ENCODE results near the gene ANKRD23. TPM values are rescaled to one million over a fixed set of nuclear protein-coding genes. Genes with fewer than 3 reads are reported as not detected.

ANKRD23 gene
- total RNA-seq, 1 experiment from 2014 or later, result 7.5 TPM

DNA sequence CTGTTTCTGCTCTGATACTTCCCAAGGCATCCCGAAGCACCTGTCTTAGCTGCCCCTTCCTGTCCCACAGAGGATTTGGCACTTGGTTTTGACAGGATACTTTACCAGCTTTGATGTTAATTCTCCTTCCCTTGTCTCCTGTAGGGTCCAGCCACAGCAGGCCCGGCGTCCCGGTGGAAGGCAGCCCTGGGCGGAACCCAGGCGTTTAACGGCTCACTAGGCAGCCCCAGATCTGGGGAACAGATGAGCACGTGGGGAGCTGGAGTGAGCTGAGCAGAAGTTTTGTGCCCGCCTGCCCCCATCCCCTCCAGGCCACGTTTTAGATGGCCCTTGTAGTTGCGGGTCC is 11.4 kb downstream of the ANKRD23 start:
- H3K27ac Mint-ChIP-seq (ENCODE audit: unreplicated experiment), result no peak overlapping the region
- no peaks in the 10 kb centered on the region for H3K27me3 Mint-ChIP-seq (ENCODE audit: unreplicated experiment)
- peaks cover 28% of the 10 kb centered on the region for H3K36me3 Mint-ChIP-seq (ENCODE audit: insufficient read depth, unreplicated experiment)
- no peak for DNase-seq
- CTCF ChIA-PET, result interaction anchor here (0.5 to 1.7 kb wide), 3 partner anchors 25 to 1280 kb away, joined by 3 to 9 read pairs (median 3); partner anchors contain the start of gene ANKRD39
- no TSS peak for BruUV-seq (replicated peaks)
- no peak overlapping the region for H3K4me3 Mint-ChIP-seq (ENCODE audit: low read depth, unreplicated experiment)
- intact Hi-C loops (cut with micrococcal nuclease; ENCODE audit: unreplicated experiment), result no loop called here
- peaks cover 20% of the 10 kb centered on the region for H3K4me1 Mint-ChIP-seq (ENCODE audit: low read depth, unreplicated experiment)
- no peaks in the 10 kb centered on the region for H3K9me3 Mint-ChIP-seq (ENCODE audit: low read depth, unreplicated experiment)
- TF ChIP-seq CTCF (IDR thresholded peaks at IDR 0.05; ENCODE audit: unreplicated experiment), result no peak

GRCh38 chr2:96831679-96832078 is 12.1 kb downstream of the ANKRD23 start:
- Mint-ChIP-seq H3K4me1 (ENCODE audit: low read depth, unreplicated experiment) (peaks cover 20% of the 10 kb centered on the region), H3K9me3 (ENCODE audit: low read depth, unreplicated experiment) (no peaks in the 10 kb centered on the region), H3K4me3 (ENCODE audit: low read depth, unreplicated experiment) (no peak overlapping the region), H3K27ac (ENCODE audit: unreplicated experiment) (no peak overlapping the region), H3K36me3 (ENCODE audit: insufficient read depth, unreplicated experiment) (peaks cover 29% of the 10 kb centered on the region), H3K27me3 (ENCODE audit: unreplicated experiment) (no peaks in the 10 kb centered on the region)
- intact Hi-C loops (cut with micrococcal nuclease; ENCODE audit: unreplicated experiment), result no loop called here
- BruUV-seq (replicated peaks), result no TSS peak
- no peak for DNase-seq
- TF ChIP-seq CTCF (IDR thresholded peaks at IDR 0.05; ENCODE audit: unreplicated experiment), result no peak
- CTCF ChIA-PET, result interaction anchor here (1.7 kb wide), 1 partner anchor 26 kb away, joined by 9 read pairs; the partner anchor contains the start of gene ANKRD39

- H3K9me3 Mint-ChIP-seq (ENCODE audit: low read depth, unreplicated experiment), result no peaks in the 10 kb centered on the region
- intact Hi-C loops (cut with micrococcal nuclease; ENCODE audit: unreplicated experiment), result no loop called here
- H3K4me1 Mint-ChIP-seq (ENCODE audit: low read depth, unreplicated experiment), result peaks cover 20% of the 10 kb centered on the region
- no peak for TF ChIP-seq CTCF (IDR thresholded peaks at IDR 0.05; ENCODE audit: unreplicated experiment)
- H3K36me3 Mint-ChIP-seq (ENCODE audit: insufficient read depth, unreplicated experiment), result peaks cover 29% of the 10 kb centered on the region
- no peak overlapping the region for H3K27ac Mint-ChIP-seq (ENCODE audit: unreplicated experiment)
- no peak for DNase-seq
- BruUV-seq (replicated peaks), result no TSS peak
- H3K4me3 Mint-ChIP-seq (ENCODE audit: low read depth, unreplicated experiment), result no peak overlapping the region
- H3K27me3 Mint-ChIP-seq (ENCODE audit: unreplicated experiment), result no peaks in the 10 kb centered on the region
- CTCF ChIA-PET, result no interaction called here
Measured at GRCh38 chr2:96830044-96830562, 13.7 kb downstream of the ANKRD23 start.

- H3K27ac Mint-ChIP-seq (ENCODE audit: unreplicated experiment), result no peak overlapping the region
- no peak for DNase-seq
- no peak overlapping the region for H3K4me3 Mint-ChIP-seq (ENCODE audit: low read depth, unreplicated experiment)
- H3K9me3 Mint-ChIP-seq (ENCODE audit: low read depth, unreplicated experiment), result no peaks in the 10 kb centered on the region
- H3K27me3 Mint-ChIP-seq (ENCODE audit: unreplicated experiment), result no peaks in the 10 kb centered on the region
- intact Hi-C loops (cut with micrococcal nuclease; ENCODE audit: unreplicated experiment), result no loop called here
- H3K4me1 Mint-ChIP-seq (ENCODE audit: low read depth, unreplicated experiment), result peaks cover 20% of the 10 kb centered on the region
- H3K36me3 Mint-ChIP-seq (ENCODE audit: insufficient read depth, unreplicated experiment), result peaks cover 29% of the 10 kb centered on the region
- no TSS peak for BruUV-seq (replicated peaks)
- TF ChIP-seq CTCF (IDR thresholded peaks at IDR 0.05; ENCODE audit: unreplicated experiment), result no peak
- CTCF ChIA-PET, result no interaction called here
Measured at GRCh38 chr2:96828874-96829273, 14.9 kb downstream of the ANKRD23 start.
